IMR-90 (cell line): ENCODE measurements around the gene C2orf80. TPM values are rescaled to one million over a fixed set of nuclear protein-coding genes. Genes with fewer than 3 reads are reported as not detected.

Experiments
- ATAC-seq: fragments of 200-7000 bp; cut with Tn5 transposase; 2 replicates; pipeline ENCODE4 v1.9.1; 2020; ENCODE audit warnings: low read depth, mild to moderate bottlenecking, moderate library complexity
- BruUV-seq: library from RNA; stranded (reverse); fragments of 400-500 nt; replicated peaks from 2 replicates; lab custom pipeline; 2021; lab: Mats Ljungman, UMichigan
- CTCF ChIA-PET: fragments of 300-600 bp; formaldehyde crosslinking; extraction: SDS; loops from one replicate; lab custom pipeline; 2021; ENCODE audit warnings: antibody characterized with exemption; lab: Yijun Ruan, JAX
- POLR2A ChIA-PET: fragments of 300-600 bp; sonication (Branson Sonifier 250); formaldehyde crosslinking; loops from one replicate; lab custom pipeline; 2022; ENCODE audit warnings: antibody characterized with exemption; ENCODE audit not compliant: unreplicated experiment; lab: Charles Lee
- DNase-seq: peaks from one replicate; pipeline ENCODE4 v3.0.0; 2013
- H2AFZ ChIP-seq: replicated peaks from 2 replicates; pipeline ENCODE3; 2013; ENCODE audit warnings: low read length, mild to moderate bottlenecking; ENCODE audit not compliant: poor library complexity
- H2AK5ac ChIP-seq: 2 replicates; pipeline ENCODE4 v1.6.1; 2013; ENCODE audit warnings: low read depth, low read length, inconsistent platforms
- H2AK9ac ChIP-seq: replicated peaks from 2 replicates; pipeline ENCODE3; 2013; ENCODE audit warnings: mild to moderate bottlenecking, low read depth, low read length, moderate library complexity; ENCODE audit not compliant: poor library complexity
- H2BK120ac ChIP-seq: 2 replicates; pipeline ENCODE4 v1.6.1; 2013; ENCODE audit warnings: low read depth, low read length, inconsistent platforms
- H2BK15ac ChIP-seq: 3 replicates; pipeline ENCODE4 v1.6.1; 2013; ENCODE audit warnings: low read depth, low read length, inconsistent platforms
- H2BK20ac ChIP-seq: 2 replicates; pipeline ENCODE4 v1.6.1; 2013; ENCODE audit warnings: low read depth, mild to moderate bottlenecking, inconsistent platforms, low read length, moderate library complexity
- H2BK5ac ChIP-seq: 2 replicates; pipeline ENCODE4 v1.6.1; 2013; ENCODE audit warnings: mild to moderate bottlenecking, low read depth, low read length, inconsistent platforms; ENCODE audit not compliant: poor library complexity, severe bottlenecking
- H3K14ac ChIP-seq: replicated peaks from 2 replicates; pipeline ENCODE4 v1.6.1; 2013; ENCODE audit warnings: low read depth, low read length, inconsistent platforms
- H3K18ac ChIP-seq: 2 replicates; pipeline ENCODE4 v1.6.1; 2013; ENCODE audit warnings: low read depth, low read length, control low read depth
- H3K23ac ChIP-seq: 2 replicates; pipeline ENCODE4 v1.6.1; 2013; ENCODE audit warnings: low read depth, low read length, inconsistent platforms
- H3K27ac ChIP-seq: 2 replicates; pipeline ENCODE4 v1.5.1; 2013; ENCODE audit warnings: mild to moderate bottlenecking, control low read depth, low read length; ENCODE audit not compliant: insufficient read depth
- H3K27me3 ChIP-seq: 2 replicates; pipeline ENCODE4 v1.6.1; 2013; ENCODE audit warnings: low read length; ENCODE audit not compliant: control insufficient read depth, insufficient read depth
- H3K36me3 ChIP-seq: 2 replicates; pipeline ENCODE4 v1.6.1; 2013; ENCODE audit warnings: low read length, mixed read lengths; ENCODE audit not compliant: control insufficient read depth, insufficient read depth
- H3K4ac ChIP-seq: 2 replicates; pipeline ENCODE4 v1.6.1; 2013; ENCODE audit warnings: low read depth, low read length, inconsistent platforms
- H3K4me1 ChIP-seq: 2 replicates; pipeline ENCODE4 v1.6.1; 2013; ENCODE audit warnings: low read length, mixed read lengths; ENCODE audit not compliant: control insufficient read depth, insufficient read depth
- H3K4me2 ChIP-seq: 2 replicates; pipeline ENCODE4 v1.6.1; 2013; ENCODE audit warnings: low read depth, mild to moderate bottlenecking, control low read depth, low read length, moderate library complexity
- H3K4me3 ChIP-seq: 2 replicates; pipeline ENCODE4 v1.5.1; 2013; ENCODE audit warnings: low read depth, mild to moderate bottlenecking, control low read depth, low read length, moderate library complexity; ENCODE audit not compliant: insufficient read depth
- H3K56ac ChIP-seq: 2 replicates; pipeline ENCODE4 v1.6.1; 2013; ENCODE audit warnings: low read length, inconsistent platforms; ENCODE audit not compliant: insufficient read depth; ENCODE audit errors: extremely low read depth
- H3K79me1 ChIP-seq, 2 experiments: 2 replicates each; pipeline ENCODE4 v1.6.1; 2013; ENCODE audit warnings: low read length in 2 of 2, inconsistent platforms in 1 of 2, low read depth in 1 of 2
- H3K9ac ChIP-seq: 2 replicates; pipeline ENCODE4 v1.6.1; 2013; ENCODE audit warnings: low read depth, low read length, control low read depth
- H3K9me1 ChIP-seq: 2 replicates; pipeline ENCODE4 v1.6.1; 2013; ENCODE audit warnings: low read length, inconsistent platforms; ENCODE audit not compliant: insufficient read depth
- H3K9me3 ChIP-seq: 2 replicates; pipeline ENCODE4 v1.6.1; 2013; ENCODE audit warnings: low read length; ENCODE audit not compliant: control insufficient read depth, insufficient read depth
- H4K20me1 ChIP-seq: 2 replicates; pipeline ENCODE4 v1.6.1; 2013; ENCODE audit warnings: low read length, inconsistent platforms; ENCODE audit not compliant: insufficient read depth
- H4K5ac ChIP-seq: 2 replicates; pipeline ENCODE4 v1.6.1; 2013; ENCODE audit warnings: mild to moderate bottlenecking, low read depth, low read length, control low read depth
- H4K8ac ChIP-seq, 2 experiments: 2 replicates each; pipeline ENCODE4 v1.6.1; 2013; ENCODE audit warnings: low read depth in 2 of 2, low read length in 2 of 2, control low read depth in 1 of 2, inconsistent platforms in 1 of 2
- H4K91ac ChIP-seq: 2 replicates; pipeline ENCODE4 v1.6.1; 2013; ENCODE audit warnings: low read depth, low read length, inconsistent platforms; ENCODE audit not compliant: insufficient read depth
- BHLHE40 ChIP-seq: fragments of 150-350 bp; IDR thresholded peaks from 2 replicates; pipeline ENCODE4 v1.6.1; 2016; ENCODE audit warnings: mild to moderate bottlenecking, low read depth, low read length
- CHD1 ChIP-seq: IDR thresholded peaks from 2 replicates; pipeline ENCODE4 v1.6.1; 2012; ENCODE audit warnings: low read depth, low read length, improper control_type of control experiment
- FOS ChIP-seq: fragments of 150-350 bp; IDR thresholded peaks from 2 replicates; pipeline ENCODE4 v1.6.1; 2016; ENCODE audit warnings: low read depth, low read length
- MAFK ChIP-seq: IDR thresholded peaks from 2 replicates; pipeline ENCODE4 v1.6.1; 2012; ENCODE audit warnings: low read depth, low read length, improper control_type of control experiment
- MXI1 ChIP-seq: IDR thresholded peaks from 2 replicates; pipeline ENCODE4 v1.6.1; 2012; ENCODE audit warnings: low read depth, mild to moderate bottlenecking, low read length, moderate library complexity, borderline replicate concordance
- NFE2L2 ChIP-seq: fragments of 150-350 bp; IDR thresholded peaks from 2 replicates; pipeline ENCODE4 v1.6.1; 2016; ENCODE audit warnings: low read depth, mild to moderate bottlenecking, low read length
- POLR2A ChIP-seq: IDR thresholded peaks from 2 replicates; pipeline ENCODE4 v1.6.1; 2012; ENCODE audit warnings: mild to moderate bottlenecking, low read depth, low read length
- RAD21 ChIP-seq: IDR thresholded peaks from 2 replicates; pipeline ENCODE4 v1.6.1; 2012; ENCODE audit warnings: low read length, improper control_type of control experiment
- RCOR1 ChIP-seq: IDR thresholded peaks from 2 replicates; pipeline ENCODE4 v1.6.1; 2012; ENCODE audit warnings: mild to moderate bottlenecking, low read length, improper control_type of control experiment; ENCODE audit not compliant: insufficient replicate concordance
- RFX5 ChIP-seq: IDR thresholded peaks from 2 replicates; pipeline ENCODE4 v1.8.0; 2012; ENCODE audit warnings: low read depth, mild to moderate bottlenecking, low read length, moderate library complexity
- WGBS, 2 experiments: methylation state at CpG; one replicate each; pipeline versions ENCODE4 v1.1.5 to v1.1.7; 2013; ENCODE audit warnings: missing lambda C conversion rate in 2 of 2; ENCODE audit not compliant: insufficient read length in 1 of 2; ENCODE audit errors: extremely low coverage in 2 of 2; 5-methylcytosine and 5-hydroxymethylcytosine counted together
- dilution Hi-C: fragments of 300-500 bp; cut with HindIII; formaldehyde crosslinking; loops from one replicate; pipeline ENCODE4 v1.14.3; 2018; ENCODE audit warnings: low sequenced_read_pairs; ENCODE audit not compliant: unreplicated experiment
- in situ Hi-C: fragments of 300-500 bp; cut with MboI; formaldehyde crosslinking; loops from 3 replicates; pipeline ENCODE4 v1.14.3; 2019; ENCODE audit warnings: low sequenced_read_pairs, inconsistent platforms, mixed read lengths
- intact Hi-C: fragments of 100-400 bp; cut with micrococcal nuclease; formaldehyde crosslinking; loops from 2 replicates; pipeline ENCODE4 v1.10.0; 2022
- polyA plus RNA-seq, 3 experiments: library from polyadenylated mRNA; depleted of rRNA; stranded (reverse); fragments of >200 nt; gene quantifications; 2 replicates each; pipeline ENCODE4 v1.2.3, GENCODE V29; 2012; ENCODE audit warnings: low replicate concordance in 1 of 3
- total RNA-seq: library from RNA; depleted of rRNA; stranded (reverse); fragments of >200 nt; gene quantifications from 2 replicates; pipeline ENCODE4 v1.2.3, GENCODE V29; 2012
- TF ChIP-seq, protein P1 (sequence below): conservative IDR thresholded peaks from 2 replicates; pipeline ENCODE4 v1.5.1; 2012; ENCODE audit warnings: mild to moderate bottlenecking, low read depth, low read length, improper control_type of control experiment
- TF ChIP-seq, protein P2 (sequence below): fragments of 150-350 bp; IDR thresholded peaks from 2 replicates; pipeline ENCODE4 v1.6.1; 2016; ENCODE audit warnings: low read depth, mild to moderate bottlenecking, low read length, moderate library complexity, borderline replicate concordance

C2orf80 gene
- total and polyA plus RNA-seq, 2 of the 4 experiments (the other 2 are of a cell fraction), result not detected

DNA sequence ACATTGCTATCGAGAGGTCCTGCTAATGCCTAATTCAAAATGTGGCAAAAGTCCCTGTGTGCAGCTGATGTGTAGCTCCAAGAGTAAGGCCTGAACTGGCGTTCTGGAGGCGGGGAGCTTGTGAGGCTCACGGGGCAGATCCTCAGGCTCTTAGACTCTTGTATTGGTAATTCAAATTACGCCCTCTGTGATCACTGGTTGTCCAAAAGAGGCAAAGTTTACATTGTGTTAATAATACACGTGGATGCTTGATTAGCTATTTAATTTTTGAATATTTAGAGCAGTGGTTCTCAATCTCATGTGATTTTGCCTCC lies 14.0 kb downstream of the C2orf80 start:
- no TSS peak for BruUV-seq
- Histone ChIP-seq H2BK15ac (no peak overlapping the region), H3K9ac (no peak overlapping the region), H3K9me1 (no peaks in the 10 kb centered on the region), H3K4me1 (no peaks in the 10 kb centered on the region), H4K20me1 (no peaks in the 10 kb centered on the region), H3K36me3 (no peaks in the 10 kb centered on the region), H3K27ac (no peak overlapping the region), H2AK5ac (no peak overlapping the region), H4K5ac (no peak overlapping the region), H3K14ac (no peak overlapping the region), H3K4ac (no peak overlapping the region), H2AFZ (peak overlapping the region; percentile 58), H4K91ac (no peak overlapping the region), H3K4me2 (no peak overlapping the region), H3K56ac (no peak overlapping the region), H3K27me3 (no peaks in the 10 kb centered on the region; the same call in 1 of the 2 replicates), H3K79me1 (no peaks in the 10 kb centered on the region), H2BK120ac (no peak overlapping the region), H3K9me3 (no peaks in the 10 kb centered on the region), H2BK20ac (no peak overlapping the region), H2AK9ac (no peak overlapping the region), H3K4me3 (no peak overlapping the region), H4K8ac (no peak overlapping the region), H2BK5ac (no peak overlapping the region), H3K18ac (no peak overlapping the region), H3K23ac (no peak overlapping the region)
- ATAC-seq (no peak), DNase-seq (no peak)
- POLR2A ChIA-PET, result no interaction called here
- 40% methylated on average over 1 of the region's 6 CpGs; no CpG with 5 or more reads in 1 of the 2 experiments for WGBS, 2 experiments
- dilution Hi-C loops (no loop called here), in situ Hi-C loops (no loop called here), intact Hi-C loops (loop anchor here (1.0 to 10.0 kb wide), 2 partner anchors 80 to 179 kb away; partner anchors contain the start of gene IDH1)
- no peak for TF ChIP-seq CHD1
- no peak for TF ChIP-seq NFE2L2
- TF ChIP-seq RAD21, result no peak
- no peak for TF ChIP-seq POLR2A
- TF ChIP-seq FOS, result no peak
- TF ChIP-seq MXI1, result no peak
- TF ChIP-seq RFX5, result no peak
- no peak for TF ChIP-seq MAFK
- TF ChIP-seq, protein P1, sequence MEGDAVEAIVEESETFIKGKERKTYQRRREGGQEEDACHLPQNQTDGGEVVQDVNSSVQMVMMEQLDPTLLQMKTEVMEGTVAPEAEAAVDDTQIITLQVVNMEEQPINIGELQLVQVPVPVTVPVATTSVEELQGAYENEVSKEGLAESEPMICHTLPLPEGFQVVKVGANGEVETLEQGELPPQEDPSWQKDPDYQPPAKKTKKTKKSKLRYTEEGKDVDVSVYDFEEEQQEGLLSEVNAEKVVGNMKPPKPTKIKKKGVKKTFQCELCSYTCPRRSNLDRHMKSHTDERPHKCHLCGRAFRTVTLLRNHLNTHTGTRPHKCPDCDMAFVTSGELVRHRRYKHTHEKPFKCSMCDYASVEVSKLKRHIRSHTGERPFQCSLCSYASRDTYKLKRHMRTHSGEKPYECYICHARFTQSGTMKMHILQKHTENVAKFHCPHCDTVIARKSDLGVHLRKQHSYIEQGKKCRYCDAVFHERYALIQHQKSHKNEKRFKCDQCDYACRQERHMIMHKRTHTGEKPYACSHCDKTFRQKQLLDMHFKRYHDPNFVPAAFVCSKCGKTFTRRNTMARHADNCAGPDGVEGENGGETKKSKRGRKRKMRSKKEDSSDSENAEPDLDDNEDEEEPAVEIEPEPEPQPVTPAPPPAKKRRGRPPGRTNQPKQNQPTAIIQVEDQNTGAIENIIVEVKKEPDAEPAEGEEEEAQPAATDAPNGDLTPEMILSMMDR, result no peak
- TF ChIP-seq, protein P2, sequence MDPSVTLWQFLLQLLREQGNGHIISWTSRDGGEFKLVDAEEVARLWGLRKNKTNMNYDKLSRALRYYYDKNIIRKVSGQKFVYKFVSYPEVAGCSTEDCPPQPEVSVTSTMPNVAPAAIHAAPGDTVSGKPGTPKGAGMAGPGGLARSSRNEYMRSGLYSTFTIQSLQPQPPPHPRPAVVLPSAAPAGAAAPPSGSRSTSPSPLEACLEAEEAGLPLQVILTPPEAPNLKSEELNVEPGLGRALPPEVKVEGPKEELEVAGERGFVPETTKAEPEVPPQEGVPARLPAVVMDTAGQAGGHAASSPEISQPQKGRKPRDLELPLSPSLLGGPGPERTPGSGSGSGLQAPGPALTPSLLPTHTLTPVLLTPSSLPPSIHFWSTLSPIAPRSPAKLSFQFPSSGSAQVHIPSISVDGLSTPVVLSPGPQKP, result no peak
- TF ChIP-seq RCOR1, result no peak
- TF ChIP-seq BHLHE40, result no peak
- CTCF ChIA-PET, result interaction anchor here (0.6 to 1.6 kb wide), 9 partner anchors 13 to 259 kb away, joined by 3 to 11 read pairs (median 3); partner anchors contain the start of gene IDH1
